Mesothelial cell of epicardium (in vitro differentiated cells): ENCODE results near the gene CEP112. TPM values are rescaled to one million over a fixed set of nuclear protein-coding genes. Genes with fewer than 3 reads are reported as not detected.

Source experiments
- DNase-seq, 2 experiments: peaks; one replicate each; pipeline ENCODE4 v3.0.0; 2021; ENCODE audit warnings: low spot score in 2 of 2; ENCODE audit not compliant: unreplicated experiment in 2 of 2
- H3K27ac Mint-ChIP-seq: 2 replicates; pipeline ENCODE4 v1.8.0; 2021; ENCODE audit warnings: mixed read lengths
- H3K27me3 Mint-ChIP-seq: 2 replicates; pipeline ENCODE4 v1.8.0; 2021; ENCODE audit warnings: low read depth, mixed read lengths
- H3K36me3 Mint-ChIP-seq: 2 replicates; pipeline ENCODE4 v1.8.0; 2021; ENCODE audit warnings: mixed read lengths
- H3K4me1 Mint-ChIP-seq: 2 replicates; pipeline ENCODE4 v1.8.0; 2021; ENCODE audit warnings: mixed read lengths
- H3K4me3 Mint-ChIP-seq: 2 replicates; pipeline ENCODE4 v1.8.0; 2021; ENCODE audit warnings: mild to moderate bottlenecking, moderate library complexity, mixed read lengths
- H3K9me3 Mint-ChIP-seq: 2 replicates; pipeline ENCODE4 v1.8.0; 2021; ENCODE audit warnings: mixed read lengths
- CTCF ChIP-seq: fragments of 200-600 bp; sonication (generic); IDR thresholded peaks from one replicate; pipeline ENCODE4 v1.5.0; 2021; ENCODE audit warnings: antibody characterized with exemption; ENCODE audit not compliant: unreplicated experiment
- total RNA-seq: library from RNA; stranded (reverse); gene quantifications from 3 replicates; pipeline ENCODE4 v1.2.1, GENCODE V29; 2021

CEP112 gene
- total RNA-seq, 1 donor from 2014 or later: 24.0 TPM

- Mint-ChIP-seq H3K36me3 (no peaks in the 10 kb centered on the region), H3K4me1 (peaks cover 28% of the 10 kb centered on the region), H3K27me3 (no peaks in the 10 kb centered on the region), H3K27ac (no peak overlapping the region), H3K4me3 (no peak overlapping the region), H3K9me3 (no peaks in the 10 kb centered on the region)
- no peak for DNase-seq
- TF ChIP-seq CTCF: no peak
Measured at GRCh38 chr17:65917560-65917959, 274.4 kb downstream of the CEP112 start.

GRCh38 chr17:65916425-65916824 is 275.5 kb downstream of the CEP112 start:
- Mint-ChIP-seq H3K4me1 (peaks cover 27% of the 10 kb centered on the region), H3K36me3 (no peaks in the 10 kb centered on the region), H3K27ac (no peak overlapping the region), H3K4me3 (no peak overlapping the region), H3K9me3 (peaks cover 6% of the 10 kb centered on the region), H3K27me3 (no peaks in the 10 kb centered on the region)
- no peak for TF ChIP-seq CTCF
- DNase-seq: no peak

GRCh38 chr17:65914784-65915342 is 277.1 kb downstream of the CEP112 start:
- Mint-ChIP-seq H3K4me3 (no peak overlapping the region), H3K36me3 (peaks cover 9% of the 10 kb centered on the region), H3K27me3 (no peaks in the 10 kb centered on the region), H3K4me1 (peaks cover 17% of the 10 kb centered on the region), H3K27ac (no peak overlapping the region), H3K9me3 (peaks cover 18% of the 10 kb centered on the region)
- no peak for TF ChIP-seq CTCF
- DNase-seq: no peak

- Mint-ChIP-seq H3K27me3 (no peaks in the 10 kb centered on the region), H3K4me3 (no peak overlapping the region), H3K36me3 (peaks cover 10% of the 10 kb centered on the region), H3K4me1 (peaks cover 5% of the 10 kb centered on the region), H3K27ac (no peak overlapping the region), H3K9me3 (peaks cover 23% of the 10 kb centered on the region)
- DNase-seq: no peak
- no peak for TF ChIP-seq CTCF
Measured at GRCh38 chr17:65913326-65913850, 278.5 kb downstream of the CEP112 start.

GRCh38 chr17:65910836-65911235 is 281.1 kb downstream of the CEP112 start:
- no peaks in the 10 kb centered on the region for H3K4me1 Mint-ChIP-seq
- no peaks in the 10 kb centered on the region for H3K27me3 Mint-ChIP-seq
- no peak for DNase-seq
- H3K9me3 Mint-ChIP-seq: peaks cover 23% of the 10 kb centered on the region
- TF ChIP-seq CTCF: no peak
- H3K27ac Mint-ChIP-seq: no peak overlapping the region
- peaks cover 10% of the 10 kb centered on the region for H3K36me3 Mint-ChIP-seq
- H3K4me3 Mint-ChIP-seq: no peak overlapping the region
